PFSK-1 (cell line): ENCODE data around the gene PTPRJ.

Experiments
- FOXP2 ChIP-seq: optimal IDR thresholded peaks from 2 replicates; pipeline ENCODE3; 2011; ENCODE audit warnings: borderline replicate concordance, control low read depth, inconsistent platforms; ENCODE audit not compliant: insufficient read depth; ENCODE audit errors: extremely low read length, extremely low read depth
- POLR2AphosphoS5 ChIP-seq: IDR thresholded peaks from 2 replicates; pipeline ENCODE4 v1.6.1; 2012; ENCODE audit warnings: low read depth, mild to moderate bottlenecking, control low read depth, low read length, moderate library complexity
- SIN3A ChIP-seq: IDR thresholded peaks from 2 replicates; pipeline ENCODE4 v1.6.1; 2012; ENCODE audit warnings: mild to moderate bottlenecking, low read length, moderate library complexity, borderline replicate concordance; ENCODE audit not compliant: insufficient read depth
- TAF1 ChIP-seq: IDR thresholded peaks from 2 replicates; pipeline ENCODE4 v1.6.1; 2012; ENCODE audit warnings: low read length, control low read depth, borderline replicate concordance; ENCODE audit not compliant: insufficient read depth
- TF ChIP-seq, protein P1 (sequence below), 2 experiments: IDR thresholded peaks; 2 replicates each; pipeline versions ENCODE4 v1.6.1 to v1.8.0; 2011 to 2012; ENCODE audit warnings: low read depth in 2 of 2, low read length in 2 of 2, control low read depth in 1 of 2, inconsistent platforms in 1 of 2, mild to moderate bottlenecking in 1 of 2, moderate library complexity in 1 of 2; ENCODE audit not compliant: insufficient read depth in 1 of 2

PTPRJ gene

DNA sequence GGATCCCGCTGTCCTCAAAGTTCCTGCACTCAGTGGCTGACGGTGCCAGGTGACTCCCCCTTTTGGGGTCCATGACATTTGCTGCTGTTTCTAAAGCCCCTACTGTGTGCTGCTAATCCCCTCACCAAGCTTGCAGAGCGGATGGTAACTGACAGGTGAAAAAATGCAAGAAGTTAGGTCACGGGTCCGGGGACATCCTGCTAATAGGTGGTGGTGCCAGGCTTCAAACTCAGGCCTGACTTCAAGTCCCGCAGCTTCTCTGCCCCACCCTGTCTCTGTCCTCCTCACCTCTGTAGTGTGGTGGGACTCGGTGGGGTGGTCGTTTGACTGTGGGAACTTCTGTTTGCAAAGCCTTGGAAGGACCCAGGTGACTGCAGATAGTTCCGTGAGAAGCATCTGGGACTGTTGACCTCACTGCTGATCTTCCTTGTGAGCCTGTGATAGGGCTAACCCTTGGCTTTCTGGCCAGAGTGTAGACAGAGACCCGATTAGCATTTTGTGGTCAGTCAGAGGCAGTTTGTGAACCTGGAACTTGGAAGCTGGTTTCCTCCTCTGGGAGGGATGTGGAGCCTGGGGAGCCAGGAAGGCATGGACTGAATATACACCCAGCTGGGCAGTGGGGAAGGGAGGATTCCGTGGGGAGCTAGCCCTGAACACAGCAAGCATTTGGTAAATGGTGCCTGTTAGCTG is 120.8 kb downstream of the PTPRJ start:
- TF ChIP-seq POLR2AphosphoS5, result no peak
- TF ChIP-seq, protein P1, sequence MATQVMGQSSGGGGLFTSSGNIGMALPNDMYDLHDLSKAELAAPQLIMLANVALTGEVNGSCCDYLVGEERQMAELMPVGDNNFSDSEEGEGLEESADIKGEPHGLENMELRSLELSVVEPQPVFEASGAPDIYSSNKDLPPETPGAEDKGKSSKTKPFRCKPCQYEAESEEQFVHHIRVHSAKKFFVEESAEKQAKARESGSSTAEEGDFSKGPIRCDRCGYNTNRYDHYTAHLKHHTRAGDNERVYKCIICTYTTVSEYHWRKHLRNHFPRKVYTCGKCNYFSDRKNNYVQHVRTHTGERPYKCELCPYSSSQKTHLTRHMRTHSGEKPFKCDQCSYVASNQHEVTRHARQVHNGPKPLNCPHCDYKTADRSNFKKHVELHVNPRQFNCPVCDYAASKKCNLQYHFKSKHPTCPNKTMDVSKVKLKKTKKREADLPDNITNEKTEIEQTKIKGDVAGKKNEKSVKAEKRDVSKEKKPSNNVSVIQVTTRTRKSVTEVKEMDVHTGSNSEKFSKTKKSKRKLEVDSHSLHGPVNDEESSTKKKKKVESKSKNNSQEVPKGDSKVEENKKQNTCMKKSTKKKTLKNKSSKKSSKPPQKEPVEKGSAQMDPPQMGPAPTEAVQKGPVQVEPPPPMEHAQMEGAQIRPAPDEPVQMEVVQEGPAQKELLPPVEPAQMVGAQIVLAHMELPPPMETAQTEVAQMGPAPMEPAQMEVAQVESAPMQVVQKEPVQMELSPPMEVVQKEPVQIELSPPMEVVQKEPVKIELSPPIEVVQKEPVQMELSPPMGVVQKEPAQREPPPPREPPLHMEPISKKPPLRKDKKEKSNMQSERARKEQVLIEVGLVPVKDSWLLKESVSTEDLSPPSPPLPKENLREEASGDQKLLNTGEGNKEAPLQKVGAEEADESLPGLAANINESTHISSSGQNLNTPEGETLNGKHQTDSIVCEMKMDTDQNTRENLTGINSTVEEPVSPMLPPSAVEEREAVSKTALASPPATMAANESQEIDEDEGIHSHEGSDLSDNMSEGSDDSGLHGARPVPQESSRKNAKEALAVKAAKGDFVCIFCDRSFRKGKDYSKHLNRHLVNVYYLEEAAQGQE (IDR thresholded peaks at IDR 0.05; ENCODE audit: insufficient read depth in 1 of 2, low read depth in 2 of 2, low read length in 2 of 2), result no peak
- TF ChIP-seq TAF1, result no peak
- TF ChIP-seq SIN3A, result no peak
- TF ChIP-seq FOXP2, result no peak

DNA sequence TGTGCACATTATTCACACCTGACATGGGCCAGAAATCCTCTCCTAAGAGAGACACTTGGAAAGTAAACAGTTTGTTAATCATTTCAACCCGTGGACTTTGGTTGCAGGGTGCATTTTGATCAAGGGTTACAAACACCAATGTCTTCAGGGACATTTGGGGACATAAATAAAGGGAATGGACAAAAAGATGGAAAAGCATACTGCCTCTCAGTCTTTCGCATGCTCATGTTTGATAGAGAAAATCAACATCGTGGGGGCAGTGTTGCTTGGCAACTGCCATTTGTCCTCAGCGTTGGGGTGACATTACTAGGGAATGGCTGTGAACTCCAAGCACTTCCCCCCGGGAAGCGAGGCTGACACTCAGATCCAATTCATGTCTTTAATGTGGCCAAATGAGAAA is 121.6 kb downstream of the PTPRJ start:
- no peak for TF ChIP-seq FOXP2
- TF ChIP-seq POLR2AphosphoS5, result no peak
- TF ChIP-seq SIN3A, result no peak
- TF ChIP-seq, protein P1 (IDR thresholded peaks at IDR 0.05; ENCODE audit: insufficient read depth in 1 of 2, low read depth in 2 of 2, low read length in 2 of 2), result no peak
- no peak for TF ChIP-seq TAF1

DNA sequence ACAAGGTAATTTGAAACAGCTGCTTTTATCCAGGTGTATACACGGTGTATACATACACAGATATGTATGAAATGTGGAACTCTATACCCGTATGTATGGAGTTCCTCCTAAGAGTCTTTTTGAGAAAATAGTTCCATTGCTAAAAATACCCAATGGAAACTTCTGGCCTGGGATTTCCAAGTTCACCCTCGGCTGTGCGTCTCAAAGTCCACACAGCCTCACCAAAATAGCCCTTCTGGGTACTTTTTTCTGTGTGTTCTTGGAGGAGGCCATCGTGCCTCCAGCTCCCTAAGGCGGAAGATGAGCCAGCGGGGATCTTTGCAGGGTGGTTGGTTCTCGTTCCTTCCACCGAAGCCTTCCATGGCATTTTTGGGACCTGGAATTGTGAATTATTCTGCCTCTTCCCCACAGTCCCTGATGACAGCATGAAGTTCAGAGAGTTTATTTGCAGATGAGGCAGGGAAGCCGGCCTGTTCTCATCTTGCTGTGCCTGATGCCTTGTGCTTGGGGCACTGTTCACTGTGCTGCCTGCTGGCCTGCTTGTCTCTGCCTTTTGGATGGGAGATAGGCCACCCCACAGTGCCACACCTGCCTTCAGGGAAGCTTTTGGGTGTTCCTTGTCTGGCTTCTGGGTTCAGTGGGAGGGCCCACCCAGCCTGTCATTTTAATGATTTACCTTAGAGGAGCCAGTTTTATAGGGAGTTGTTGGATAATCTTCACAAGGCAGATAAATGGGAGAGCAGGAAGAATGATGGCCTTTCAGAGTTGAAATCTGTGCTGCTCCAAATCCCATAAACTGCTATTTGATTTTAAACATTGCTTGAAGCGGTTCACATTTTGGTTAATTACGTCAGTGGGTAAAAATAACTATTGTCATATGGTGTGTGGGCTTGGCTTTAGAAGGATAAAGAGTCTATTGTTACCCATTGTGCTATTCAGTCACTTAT is 123.5 kb downstream of the PTPRJ start:
- TF ChIP-seq TAF1, result no peak
- TF ChIP-seq, protein P1 (IDR thresholded peaks at IDR 0.05; ENCODE audit: insufficient read depth in 1 of 2, low read depth in 2 of 2, low read length in 2 of 2), result no peak
- TF ChIP-seq SIN3A, result no peak
- TF ChIP-seq FOXP2, result no peak
- no peak for TF ChIP-seq POLR2AphosphoS5

DNA sequence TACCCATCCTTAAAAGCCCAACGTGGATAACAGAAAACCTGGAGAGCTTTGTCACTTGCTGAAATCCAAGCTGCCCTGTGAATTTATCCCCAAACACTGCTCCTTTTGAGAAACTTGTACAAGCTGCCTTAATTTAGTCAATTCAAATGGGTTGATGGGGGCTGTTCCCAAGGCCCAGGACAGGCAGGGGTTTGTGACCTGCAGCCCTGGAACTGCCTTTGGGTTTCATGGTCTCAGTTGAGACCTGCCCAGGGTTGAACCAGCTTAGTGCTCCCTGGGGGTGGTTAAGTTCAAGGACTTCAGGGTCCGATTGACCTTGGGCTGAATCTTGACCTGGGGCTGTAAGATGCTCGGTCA is 124.2 kb downstream of the PTPRJ start:
- TF ChIP-seq FOXP2, result no peak
- no peak for TF ChIP-seq TAF1
- TF ChIP-seq, protein P1 (IDR thresholded peaks at IDR 0.05; ENCODE audit: insufficient read depth in 1 of 2, low read depth in 2 of 2, low read length in 2 of 2), result no peak
- no peak for TF ChIP-seq SIN3A
- no peak for TF ChIP-seq POLR2AphosphoS5
